Measurements from ENCODE around the gene NETO2.

Gene NETO2

GRCh38 chr16:47069841-47070584 is 73.7 kb downstream of the NETO2 start:
- Histone ChIP-seq H3K27ac (ENCODE audit: low read depth, low read length) (no peak overlapping the region), H3K27me3 (ENCODE audit: low read length) (no peaks in the 10 kb centered on the region), H3K9me3 (ENCODE audit: insufficient read depth, low read length) (no peaks in the 10 kb centered on the region), H3K79me2 (ENCODE audit: insufficient read depth, low read length) (no peaks in the 10 kb centered on the region), H3K4me3 (ENCODE audit: insufficient read depth, low read length, poor library complexity, severe bottlenecking) (no peak overlapping the region), H3K4me2 (ENCODE audit: low read depth, low read length, poor library complexity, severe bottlenecking) (no peak overlapping the region), H3K9ac (ENCODE audit: low read length) (no peak overlapping the region), H3F3A (ENCODE audit: insufficient read depth) (no peaks in the 10 kb centered on the region), H4K20me1 (ENCODE audit: low read depth, low read length) (no peaks in the 10 kb centered on the region), H2AFZ (ENCODE audit: low read depth, low read length, severe bottlenecking) (no peak overlapping the region), H3K36me3 (ENCODE audit: low read length) (no peaks in the 10 kb centered on the region), H3K9me2 (replicated peaks; ENCODE audit: insufficient read depth, low read length) (no peaks in the 10 kb centered on the region)
- TF ChIP-seq CTCF (IDR thresholded peaks at IDR 0.05; ENCODE audit: insufficient read depth, low read length, poor library complexity, severe bottlenecking): no peak
- TF ChIP-seq EZH2phosphoT487 (conservative IDR thresholded peaks at IDR 0.05; ENCODE audit: low read length): no peak

GRCh38 chr16:47069313-47069712 is 74.4 kb downstream of the NETO2 start:
- Histone ChIP-seq H3K27ac (ENCODE audit: low read depth, low read length) (no peak overlapping the region), H2AFZ (ENCODE audit: low read depth, low read length, severe bottlenecking) (no peak overlapping the region), H3K4me2 (ENCODE audit: low read depth, low read length, poor library complexity, severe bottlenecking) (no peak overlapping the region), H3K79me2 (ENCODE audit: insufficient read depth, low read length) (no peaks in the 10 kb centered on the region), H4K20me1 (ENCODE audit: low read depth, low read length) (no peaks in the 10 kb centered on the region), H3F3A (ENCODE audit: insufficient read depth) (no peaks in the 10 kb centered on the region), H3K36me3 (ENCODE audit: low read length) (no peaks in the 10 kb centered on the region), H3K4me3 (ENCODE audit: insufficient read depth, low read length, poor library complexity, severe bottlenecking) (no peak overlapping the region), H3K9me3 (ENCODE audit: insufficient read depth, low read length) (no peaks in the 10 kb centered on the region), H3K9me2 (replicated peaks; ENCODE audit: insufficient read depth, low read length) (no peaks in the 10 kb centered on the region), H3K9ac (ENCODE audit: low read length) (no peak overlapping the region), H3K27me3 (ENCODE audit: low read length) (no peaks in the 10 kb centered on the region)
- TF ChIP-seq EZH2phosphoT487 (conservative IDR thresholded peaks at IDR 0.05; ENCODE audit: low read length) (no peak), CTCF (IDR thresholded peaks at IDR 0.05; ENCODE audit: insufficient read depth, low read length, poor library complexity, severe bottlenecking) (no peak)

GRCh38 chr16:47067203-47067602 is 76.5 kb downstream of the NETO2 start:
- H3K79me2 ChIP-seq (ENCODE audit: insufficient read depth, low read length): no peaks in the 10 kb centered on the region
- no peak overlapping the region for H3K4me3 ChIP-seq (ENCODE audit: insufficient read depth, low read length, poor library complexity, severe bottlenecking)
- no peak overlapping the region for H2AFZ ChIP-seq (ENCODE audit: low read depth, low read length, severe bottlenecking)
- no peaks in the 10 kb centered on the region for H3K9me3 ChIP-seq (ENCODE audit: insufficient read depth, low read length)
- H4K20me1 ChIP-seq (ENCODE audit: low read depth, low read length): no peaks in the 10 kb centered on the region
- TF ChIP-seq CTCF (IDR thresholded peaks at IDR 0.05; ENCODE audit: insufficient read depth, low read length, poor library complexity, severe bottlenecking) (no peak), EZH2phosphoT487 (conservative IDR thresholded peaks at IDR 0.05; ENCODE audit: low read length) (no peak)
- H3K27ac ChIP-seq (ENCODE audit: low read depth, low read length): no peak overlapping the region
- no peak overlapping the region for H3K4me2 ChIP-seq (ENCODE audit: low read depth, low read length, poor library complexity, severe bottlenecking)
- H3F3A ChIP-seq (ENCODE audit: insufficient read depth): no peaks in the 10 kb centered on the region
- H3K9ac ChIP-seq (ENCODE audit: low read length): no peak overlapping the region
- H3K9me2 ChIP-seq (replicated peaks; ENCODE audit: insufficient read depth, low read length): no peaks in the 10 kb centered on the region
- no peaks in the 10 kb centered on the region for H3K36me3 ChIP-seq (ENCODE audit: low read length)
- no peaks in the 10 kb centered on the region for H3K27me3 ChIP-seq (ENCODE audit: low read length)
